Subcutaneous abdominal adipose tissue (tissue), 5 donors: Measurements from ENCODE around the gene MRGPRX3.

ENCODE experiments used
- H3K27ac ChIP-seq: one replicate; pipeline ENCODE4 v1.7.0; 2013; ENCODE audit warnings: low read depth, mild to moderate bottlenecking, inconsistent platforms, low read length, moderate library complexity
- H3K27me3 ChIP-seq, 5 donors: one replicate each; pipeline ENCODE4 v1.7.0; 2013; ENCODE audit warnings: low read length in 5 of 5, inconsistent platforms in 1 of 5; ENCODE audit not compliant: control insufficient read depth in 5 of 5, insufficient read depth in 4 of 5
- H3K36me3 ChIP-seq, 5 donors: one replicate each; pipeline ENCODE4 v1.7.0; 2013; ENCODE audit warnings: low read length in 5 of 5; ENCODE audit not compliant: control insufficient read depth in 5 of 5, insufficient read depth in 5 of 5
- H3K4me1 ChIP-seq, 5 donors: one replicate each; pipeline ENCODE4 v1.7.0; 2013; ENCODE audit warnings: low read length in 5 of 5, mild to moderate bottlenecking in 3 of 5, moderate library complexity in 1 of 5; ENCODE audit not compliant: control insufficient read depth in 5 of 5, insufficient read depth in 5 of 5
- H3K4me3 ChIP-seq, 5 donors: one replicate each; pipeline ENCODE4 v1.7.0; 2013; ENCODE audit warnings: low read length in 5 of 5, low read depth in 1 of 5
- H3K9ac ChIP-seq, 5 donors: one replicate each; pipeline ENCODE4 v1.7.0; 2013; ENCODE audit warnings: low read length in 5 of 5, mild to moderate bottlenecking in 4 of 5, moderate library complexity in 3 of 5
- H3K9me3 ChIP-seq, 5 donors: one replicate each; pipeline ENCODE4 v1.7.0; 2013; ENCODE audit warnings: low read length in 5 of 5; ENCODE audit not compliant: control insufficient read depth in 5 of 5
- donor health status: healthy.
- donor health status: healthy.
- donor health status: healthy.
- donor health status: healthy.
- donor health status: healthy.

Gene MRGPRX3

GRCh38 chr11:18132341-18132740 lies at the start of gene MRGPRX3:
Gene MRGPRX3, plus strand, starts transcription at chr11:18132571. Its CDS starts 4,632 bp downstream, at chr11:18137203.
- H3K27me3 ChIP-seq = peaks cover 0 to 4% (median 2%) of the 10 kb centered on the region in 5 donors
- no peaks in the 10 kb centered on the region for H3K9me3 ChIP-seq
- H3K9ac ChIP-seq = no peak within 1 kb of the TSS
- H3K36me3 ChIP-seq = no peaks in the 10 kb centered on the region
- H3K27ac ChIP-seq = no peak within 1 kb of the TSS
- no peaks in the 10 kb centered on the region for H3K4me1 ChIP-seq
- no peak within 1 kb of the TSS for H3K4me3 ChIP-seq

GRCh38 chr11:18088366-18088765 lies 44.0 kb upstream of the MRGPRX3 start:
- H3K9me3 ChIP-seq = no peaks in the 10 kb centered on the region
- H3K27me3 ChIP-seq = no peaks in the 10 kb centered on the region
- peaks cover 0 to 5% (median 0%) of the 10 kb centered on the region in 5 donors for H3K4me1 ChIP-seq
- no peak overlapping the region for H3K9ac ChIP-seq
- no peak overlapping the region for H3K4me3 ChIP-seq
- peaks cover 38 to 60% (median 46%) of the 10 kb centered on the region in 5 donors for H3K36me3 ChIP-seq
- H3K27ac ChIP-seq = no peak overlapping the region

- H3K27ac ChIP-seq = no peak overlapping the region
- H3K4me3 ChIP-seq = no peak overlapping the region
- no peaks in the 10 kb centered on the region for H3K9me3 ChIP-seq
- peaks cover 0 to 5% (median 0%) of the 10 kb centered on the region in 5 donors for H3K4me1 ChIP-seq
- H3K36me3 ChIP-seq = peaks cover 40 to 66% (median 52%) of the 10 kb centered on the region in 5 donors
- no peak overlapping the region for H3K9ac ChIP-seq
- H3K27me3 ChIP-seq = no peaks in the 10 kb centered on the region
Measured at GRCh38 chr11:18088966-18089365, 43.4 kb upstream of the MRGPRX3 start.

DNA sequence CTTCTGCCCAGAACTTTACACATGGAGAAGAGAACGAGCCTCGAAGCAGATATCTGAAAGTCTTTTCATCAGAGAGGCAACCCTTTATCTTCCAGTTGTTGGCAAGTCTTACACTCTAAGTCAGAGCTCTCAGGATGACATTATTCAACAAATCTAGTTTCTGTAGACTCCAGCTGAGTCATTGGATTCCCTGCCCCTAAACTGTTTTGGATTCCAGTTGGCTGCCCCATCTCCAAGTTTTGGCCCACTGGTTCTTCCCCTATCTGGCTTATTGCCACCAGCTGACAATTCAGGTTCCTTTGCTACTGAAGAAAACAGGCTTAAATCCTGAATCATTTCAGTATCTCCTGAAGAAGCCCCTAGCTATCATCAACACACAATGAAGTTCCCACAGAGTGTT lies 40.6 kb upstream of the MRGPRX3 start:
- Histone ChIP-seq H3K9ac (no peak overlapping the region), H3K27me3 (no peaks in the 10 kb centered on the region), H3K4me1 (peaks cover 0 to 5% (median 0%) of the 10 kb centered on the region in 5 donors), H3K9me3 (no peaks in the 10 kb centered on the region), H3K27ac (no peak overlapping the region), H3K4me3 (no peak overlapping the region), H3K36me3 (peaks cover 43 to 73% (median 60%) of the 10 kb centered on the region in 5 donors)

- no peak overlapping the region for H3K27ac ChIP-seq
- H3K9ac ChIP-seq = no peak overlapping the region
- H3K4me3 ChIP-seq = no peak overlapping the region
- H3K27me3 ChIP-seq = no peaks in the 10 kb centered on the region
- H3K9me3 ChIP-seq = no peaks in the 10 kb centered on the region
- H3K36me3 ChIP-seq = peaks cover 23 to 51% (median 43%) of the 10 kb centered on the region in 5 donors
- peaks cover 0 to 5% (median 0%) of the 10 kb centered on the region in 5 donors for H3K4me1 ChIP-seq
Measured at GRCh38 chr11:18093959-18094358, 38.4 kb upstream of the MRGPRX3 start.

DNA sequence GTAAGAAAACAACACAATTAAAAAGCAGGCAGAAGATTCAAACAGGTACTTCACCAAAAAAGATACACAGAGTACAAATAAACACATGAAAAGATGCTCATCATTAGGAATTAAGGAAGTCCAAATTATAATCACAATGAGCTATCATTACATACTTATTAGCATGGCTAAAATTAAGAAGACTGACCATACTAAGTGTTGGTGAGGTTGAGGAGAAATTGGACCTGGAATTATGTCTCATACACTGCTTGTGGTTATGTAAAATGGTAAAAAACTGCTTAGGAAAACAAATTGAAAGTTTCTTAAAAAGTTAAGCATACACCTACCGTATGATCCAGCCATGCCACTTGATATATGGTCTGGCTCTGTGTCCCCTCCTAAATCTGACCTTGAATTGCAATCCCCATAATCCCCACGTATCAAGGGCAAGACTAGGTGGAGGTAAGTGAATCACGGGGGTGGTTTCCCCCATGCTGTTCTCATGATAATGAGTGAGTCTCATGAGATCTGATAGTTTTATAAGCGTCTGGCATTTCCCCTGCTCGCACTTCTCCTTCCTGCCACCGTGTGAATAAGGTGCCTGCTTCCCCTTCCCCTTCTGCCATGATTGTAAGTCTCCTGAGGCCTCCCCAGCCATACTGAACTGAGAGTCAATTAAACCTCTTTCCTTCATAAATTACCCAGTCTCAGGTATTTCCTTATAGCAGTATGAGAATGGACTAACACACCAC lies 31.3 kb upstream of the MRGPRX3 start:
- H3K27ac ChIP-seq = no peak overlapping the region
- peaks cover 7 to 32% (median 17%) of the 10 kb centered on the region in 5 donors for H3K36me3 ChIP-seq
- no peak overlapping the region for H3K9ac ChIP-seq
- H3K4me1 ChIP-seq = peaks cover 0 to 15% (median 14%) of the 10 kb centered on the region in 5 donors
- no peaks in the 10 kb centered on the region for H3K9me3 ChIP-seq
- H3K4me3 ChIP-seq = no peak overlapping the region
- no peaks in the 10 kb centered on the region for H3K27me3 ChIP-seq

GRCh38 chr11:18105086-18105801 lies 27.1 kb upstream of the MRGPRX3 start:
- peak overlapping the region; percentile 21 for H3K27ac ChIP-seq

GRCh38 chr11:18105802-18106574 lies 26.4 kb upstream of the MRGPRX3 start, which contains the start of gene SAAL1:
Gene SAAL1, minus strand, starts transcription at chr11:18106082. Its CDS starts 41 bp downstream, at chr11:18106041.
- Histone ChIP-seq H3K9ac (peak within 1 kb of the TSS; percentile 78 to 94 (median 93)), H3K36me3 (peaks cover 5 to 24% (median 13%) of the 10 kb centered on the region in 5 donors), H3K4me1 (peaks cover 0 to 20% (median 19%) of the 10 kb centered on the region in 5 donors), H3K27ac (peak within 1 kb of the TSS; percentile 21), H3K27me3 (peaks cover 0 to 8% (median 0%) of the 10 kb centered on the region in 5 donors), H3K9me3 (no peaks in the 10 kb centered on the region), H3K4me3 (peak within 1 kb of the TSS; percentile 77 to 98 (median 98))

More at GRCh38 chr11:18105086-18105801, 27.1 kb upstream of the MRGPRX3 start:
- Histone ChIP-seq H3K9me3 (no peaks in the 10 kb centered on the region), H3K4me3 (peak overlapping the region; percentile 77 to 98 (median 98)), H3K4me1 (peaks cover 0 to 20% (median 19%) of the 10 kb centered on the region in 5 donors), H3K9ac (peak overlapping the region; percentile 78 to 94 (median 93)), H3K27me3 (peaks cover 0 to 5% (median 0%) of the 10 kb centered on the region in 5 donors), H3K36me3 (peaks cover 7 to 25% (median 15%) of the 10 kb centered on the region in 5 donors)

DNA sequence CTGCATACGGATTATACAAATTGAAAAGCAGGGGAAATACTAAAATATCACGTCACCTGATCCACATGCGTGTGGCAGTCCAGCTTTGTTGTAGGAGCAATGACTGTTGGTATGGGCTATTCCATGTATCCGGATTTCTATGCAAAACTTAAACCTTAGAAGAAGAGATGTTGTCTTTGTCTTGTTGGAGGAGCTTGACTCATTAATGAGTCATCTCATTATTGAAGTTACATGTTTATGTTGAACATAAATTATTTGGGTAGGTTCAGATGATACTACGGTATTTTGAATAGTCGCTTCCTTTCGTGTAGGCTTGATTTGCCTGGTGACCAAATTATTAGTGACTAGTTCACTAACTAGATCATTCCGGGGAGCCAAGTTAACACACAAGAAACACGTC lies 25.7 kb upstream of the MRGPRX3 start:
- H3K9ac ChIP-seq = no peak overlapping the region
- no peak overlapping the region for H3K27ac ChIP-seq
- H3K4me3 ChIP-seq = peak overlapping the region; percentile 74 to 98 (median 98)

More for the DNA sequence above, 25.7 kb upstream of the MRGPRX3 start:
- Histone ChIP-seq H3K4me1 (peaks cover 0 to 20% (median 19%) of the 10 kb centered on the region in 5 donors), H3K36me3 (peaks cover 2 to 18% (median 9%) of the 10 kb centered on the region in 5 donors), H3K9me3 (no peaks in the 10 kb centered on the region), H3K27me3 (peaks cover 0 to 8% (median 0%) of the 10 kb centered on the region in 5 donors)
